Esophagus squamous epithelium (tissue), 4 donors: ENCODE results near the gene DNAJB13.

Experiments used
- POLR2A ChIP-seq, 4 donors: fragments of 450-650 bp; IDR thresholded peaks; one replicate each; pipeline ENCODE4 v1.6.1; 2017; ENCODE audit warnings: antibody characterized with exemption in 4 of 4, mild to moderate bottlenecking in 4 of 4, moderate library complexity in 3 of 4
- TF ChIP-seq, protein P1 (sequence below), 6 experiments: fragments of 450-650 bp in 4 of 6; fragments of 200-600 bp in 2 of 6; sonication (generic) in 2 of 6; IDR thresholded peaks; one replicate each; pipeline ENCODE4 v1.5.1; 2016 to 2019; ENCODE audit warnings: antibody characterized with exemption in 6 of 6, mild to moderate bottlenecking in 4 of 6, moderate library complexity in 4 of 6

- no peak for TF ChIP-seq POLR2A (IDR thresholded peaks at IDR 0.05)
- TF ChIP-seq, protein P1, sequence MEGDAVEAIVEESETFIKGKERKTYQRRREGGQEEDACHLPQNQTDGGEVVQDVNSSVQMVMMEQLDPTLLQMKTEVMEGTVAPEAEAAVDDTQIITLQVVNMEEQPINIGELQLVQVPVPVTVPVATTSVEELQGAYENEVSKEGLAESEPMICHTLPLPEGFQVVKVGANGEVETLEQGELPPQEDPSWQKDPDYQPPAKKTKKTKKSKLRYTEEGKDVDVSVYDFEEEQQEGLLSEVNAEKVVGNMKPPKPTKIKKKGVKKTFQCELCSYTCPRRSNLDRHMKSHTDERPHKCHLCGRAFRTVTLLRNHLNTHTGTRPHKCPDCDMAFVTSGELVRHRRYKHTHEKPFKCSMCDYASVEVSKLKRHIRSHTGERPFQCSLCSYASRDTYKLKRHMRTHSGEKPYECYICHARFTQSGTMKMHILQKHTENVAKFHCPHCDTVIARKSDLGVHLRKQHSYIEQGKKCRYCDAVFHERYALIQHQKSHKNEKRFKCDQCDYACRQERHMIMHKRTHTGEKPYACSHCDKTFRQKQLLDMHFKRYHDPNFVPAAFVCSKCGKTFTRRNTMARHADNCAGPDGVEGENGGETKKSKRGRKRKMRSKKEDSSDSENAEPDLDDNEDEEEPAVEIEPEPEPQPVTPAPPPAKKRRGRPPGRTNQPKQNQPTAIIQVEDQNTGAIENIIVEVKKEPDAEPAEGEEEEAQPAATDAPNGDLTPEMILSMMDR (IDR thresholded peaks at IDR 0.05) = no peak
Measured at GRCh38 chr11:73958521-73959141, 7.8 kb downstream of the DNAJB13 start.
